SK-N-SH (cell line): Measurements from ENCODE around the gene MEIOC. TPM values are rescaled to one million over a fixed set of nuclear protein-coding genes. Genes with fewer than 3 reads are reported as not detected.
A peak's percentile ranks its signal among the peaks of the same experiment; 100 is the strongest.

Experiments used
- CTCF ChIA-PET: fragments of 300-600, 350-600 bp; formaldehyde crosslinking; extraction: SDS; loops from one replicate; lab custom pipeline; 2021; lab: Yijun Ruan, JAX
- POLR2A ChIA-PET: fragments of 350-600 bp; sonication (Branson Sonifier 250); formaldehyde crosslinking; extraction: SDS; loops from one replicate; lab custom pipeline; 2020; ENCODE audit warnings: antibody characterized with exemption, inconsistent platforms; lab: Yijun Ruan, JAX
- DNase-seq: peaks from one replicate; pipeline ENCODE4 v3.0.0; 2012
- H2AFZ ChIP-seq: fragments of 200-600 bp; sonication (generic); 2 replicates; pipeline ENCODE4 v1.8.1; 2016; ENCODE audit warnings: antibody characterized with exemption, mild to moderate bottlenecking, low read depth
- H3F3A ChIP-seq: fragments of 200-600 bp; sonication (generic); replicated peaks from 2 replicates; pipeline ENCODE3; 2016; ENCODE audit warnings: antibody characterized with exemption, mild to moderate bottlenecking; ENCODE audit not compliant: insufficient read depth
- H3K27ac ChIP-seq, 2 experiments: fragments of 200-500 bp in 1 of 2; fragments of 200-600 bp in 1 of 2; sonication (Bioruptor generic) in 1 of 2; sonication (generic), shearing (Covaris generic) in 1 of 2; 2 replicates each; pipeline versions ENCODE4 v1.5.1 to v1.6.1; 2014 to 2016; ENCODE audit warnings: low read depth in 2 of 2, inconsistent platforms in 1 of 2, low read length in 1 of 2, mild to moderate bottlenecking in 1 of 2, mixed read lengths in 1 of 2
- H3K27me3 ChIP-seq: fragments of 200-600 bp; sonication (generic), shearing (Covaris generic); 2 replicates; pipeline ENCODE4 v1.6.1; 2016; ENCODE audit warnings: mixed run types; ENCODE audit not compliant: insufficient read depth
- H3K36me3 ChIP-seq, 2 experiments: fragments of 200-500 bp in 1 of 2; fragments of 200-600 bp in 1 of 2; sonication (Bioruptor generic) in 1 of 2; sonication (generic) in 1 of 2; replicated peaks in 1 of 2; 2 replicates each; pipeline versions ENCODE3 to v1.5.1; 2014 to 2016; ENCODE audit warnings: low read length in 1 of 2, mild to moderate bottlenecking in 1 of 2; ENCODE audit not compliant: insufficient read depth in 2 of 2, control insufficient read depth in 1 of 2
- H3K4me1 ChIP-seq, 2 experiments: fragments of 200-500 bp in 1 of 2; fragments of 200-600 bp in 1 of 2; sonication (Bioruptor generic) in 1 of 2; sonication (generic), shearing (Covaris generic) in 1 of 2; 2 replicates each; pipeline versions ENCODE4 v1.5.1 to v1.6.1; 2014 to 2016; ENCODE audit warnings: low read depth in 1 of 2, low read length in 1 of 2, mixed run types in 1 of 2; ENCODE audit not compliant: insufficient read depth in 2 of 2, control insufficient read depth in 1 of 2
- H3K4me2 ChIP-seq: fragments of 200-600 bp; sonication (generic), shearing (Covaris generic); 2 replicates; pipeline ENCODE4 v1.6.1; 2017; ENCODE audit warnings: mixed run types
- H3K4me3 ChIP-seq, 2 experiments: fragments of 200-500 bp in 1 of 2; fragments of 200-600 bp in 1 of 2; sonication (Bioruptor generic) in 1 of 2; sonication (generic), shearing (Covaris generic) in 1 of 2; 2 replicates each; pipeline versions ENCODE4 v1.5.1 to v1.8.1; 2014 to 2016; ENCODE audit warnings: low read depth in 2 of 2, inconsistent platforms in 1 of 2, low read length in 1 of 2, mild to moderate bottlenecking in 1 of 2, mixed read lengths in 1 of 2, moderate library complexity in 1 of 2
- H3K79me2 ChIP-seq: fragments of 200-600 bp; sonication (generic); 2 replicates; pipeline ENCODE4 v1.8.1; 2017; ENCODE audit warnings: mild to moderate bottlenecking; ENCODE audit not compliant: insufficient read depth
- H3K9ac ChIP-seq: fragments of 200-600 bp; sonication (generic); 2 replicates; pipeline ENCODE4 v1.6.1; 2017; ENCODE audit warnings: mixed run types
- H3K9me2 ChIP-seq: fragments of 200-600 bp; sonication (generic); 2 replicates; pipeline ENCODE4 v1.6.1; 2017; ENCODE audit warnings: mixed run types
- H3K9me3 ChIP-seq: fragments of 200-600 bp; sonication (generic); 2 replicates; pipeline ENCODE4 v1.6.1; 2017; ENCODE audit warnings: mixed run types, mild to moderate bottlenecking, moderate library complexity
- H4K20me1 ChIP-seq: fragments of 200-600 bp; sonication (generic); 2 replicates; pipeline ENCODE4 v1.6.1; 2017; ENCODE audit warnings: mild to moderate bottlenecking, mixed run types; ENCODE audit not compliant: insufficient read depth
- CHD2 ChIP-seq: fragments of 150-350 bp; IDR thresholded peaks from 2 replicates; pipeline ENCODE4 v1.6.1; 2018; ENCODE audit warnings: low read length; ENCODE audit not compliant: partially characterized antibody
- ELF1 ChIP-seq: IDR thresholded peaks from 2 replicates; pipeline ENCODE4 v1.4.0; 2012
- EP300 ChIP-seq, 2 experiments: IDR thresholded peaks; 2 replicates each; pipeline versions ENCODE4 v1.4.0 to v1.6.1; 2012; ENCODE audit warnings: borderline replicate concordance in 1 of 2, low read depth in 1 of 2, low read length in 1 of 2
- EZH2phosphoT487 ChIP-seq: fragments of 200-600 bp; sonication (generic); IDR thresholded peaks from 2 replicates; pipeline ENCODE4 v1.6.1; 2017; ENCODE audit warnings: low read depth, mixed run types, mild to moderate bottlenecking, antibody characterized with exemption, moderate library complexity, borderline replicate concordance
- FOSL2 ChIP-seq: IDR thresholded peaks from 2 replicates; pipeline ENCODE4 v1.4.0; 2012; ENCODE audit warnings: low read depth, mild to moderate bottlenecking, moderate library complexity, borderline replicate concordance
- FOXJ3 ChIP-seq: sonication (generic); formaldehyde crosslinking; IDR thresholded peaks from 2 replicates; pipeline ENCODE4 v1.5.1; 2020; ENCODE audit warnings: mild to moderate bottlenecking, missing genetic modification reagents
- GATA2 ChIP-seq: sonication (generic); formaldehyde crosslinking; IDR thresholded peaks from 2 replicates; pipeline ENCODE4 v1.5.0; 2020; ENCODE audit warnings: mild to moderate bottlenecking, missing genetic modification reagents
- JUND ChIP-seq: IDR thresholded peaks from 2 replicates; pipeline ENCODE4 v1.4.0; 2012
- MXI1 ChIP-seq: IDR thresholded peaks from 2 replicates; pipeline ENCODE4 v1.6.1; 2012; ENCODE audit warnings: mild to moderate bottlenecking, low read depth, low read length, improper control_type of control experiment
- NFIC ChIP-seq: IDR thresholded peaks from 2 replicates; pipeline ENCODE4 v1.4.0; 2012; ENCODE audit warnings: borderline replicate concordance
- NRF1 ChIP-seq: IDR thresholded peaks from 2 replicates; pipeline ENCODE4 v1.6.1; 2012; ENCODE audit warnings: low read depth, mild to moderate bottlenecking, low read length
- POLR2AphosphoS5 ChIP-seq: IDR thresholded peaks from 2 replicates; pipeline ENCODE4 v1.6.1; 2012; ENCODE audit warnings: low read depth, low read length
- RAD21 ChIP-seq: IDR thresholded peaks from 2 replicates; pipeline ENCODE4 v1.6.1; 2012; ENCODE audit warnings: mild to moderate bottlenecking, low read length
- RCOR1 ChIP-seq: fragments of 150-350 bp; IDR thresholded peaks from 2 replicates; pipeline ENCODE4 v1.6.1; 2017; ENCODE audit warnings: antibody characterized with exemption, low read length
- RFX5 ChIP-seq: IDR thresholded peaks from 2 replicates; pipeline ENCODE4 v1.6.1; 2012; ENCODE audit warnings: mild to moderate bottlenecking, improper control_type of control experiment, low read length
- SIN3A ChIP-seq: IDR thresholded peaks from 2 replicates; pipeline ENCODE4 v1.6.1; 2012; ENCODE audit warnings: low read depth, mild to moderate bottlenecking, low read length, moderate library complexity, borderline replicate concordance
- TAF1 ChIP-seq: IDR thresholded peaks from 2 replicates; pipeline ENCODE4 v1.6.1; 2012; ENCODE audit warnings: low read depth, mild to moderate bottlenecking, low read length, moderate library complexity, borderline replicate concordance
- TEAD4 ChIP-seq: IDR thresholded peaks from 2 replicates; pipeline ENCODE4 v1.4.0; 2012; ENCODE audit warnings: mild to moderate bottlenecking, borderline replicate concordance; ENCODE audit not compliant: insufficient read depth
- YY1 ChIP-seq: IDR thresholded peaks from 2 replicates; pipeline ENCODE4 v1.4.0; 2012; ENCODE audit warnings: low read depth, mild to moderate bottlenecking
- WGBS: methylation state at CpG from one replicate; pipeline ENCODE4 v1.1.6; 2017; ENCODE audit warnings: low lambda C conversion rate; 5-methylcytosine and 5-hydroxymethylcytosine counted together
- polyA plus RNA-seq, 3 experiments: library from polyadenylated mRNA; depleted of rRNA; stranded (reverse); fragments of >200 nt; gene quantifications; 2 replicates each; pipeline ENCODE4 v1.2.3, GENCODE V29; 2012
- TF ChIP-seq, protein P1 (sequence below): IDR thresholded peaks from 2 replicates; pipeline ENCODE4 v1.4.0; 2012; ENCODE audit warnings: low read depth, borderline replicate concordance
- TF ChIP-seq, protein P2 (sequence below): fragments of 150-350 bp; IDR thresholded peaks from 2 replicates; pipeline ENCODE4 v1.6.1; 2017; ENCODE audit warnings: antibody characterized with exemption, low read length, low read depth, borderline replicate concordance
- TF ChIP-seq, protein P3 (sequence below): IDR thresholded peaks from 2 replicates; pipeline ENCODE4 v1.4.0; 2012; ENCODE audit warnings: low read depth
- TF ChIP-seq, protein P4 (sequence below): IDR thresholded peaks from 2 replicates; pipeline ENCODE4 v1.6.1; 2012; ENCODE audit warnings: mild to moderate bottlenecking, low read depth, low read length, moderate library complexity
- TF ChIP-seq, protein P5 (sequence below): fragments of 150-350 bp; IDR thresholded peaks from 2 replicates; pipeline ENCODE4 v1.6.1; 2016; ENCODE audit warnings: mild to moderate bottlenecking, low read depth, low read length

The MEIOC gene
- 1.2 and 1.3 TPM in 2 replicates for polyA plus RNA-seq (2012; rRNA removed)
- 1.8 and 2.2 TPM in 2 replicates for polyA plus RNA-seq (2012; cell fraction: cytosol; rRNA removed)
- polyA plus RNA-seq (2012; cell fraction: nucleus; rRNA removed) = 1.3 and 1.6 TPM in 2 replicates

DNA sequence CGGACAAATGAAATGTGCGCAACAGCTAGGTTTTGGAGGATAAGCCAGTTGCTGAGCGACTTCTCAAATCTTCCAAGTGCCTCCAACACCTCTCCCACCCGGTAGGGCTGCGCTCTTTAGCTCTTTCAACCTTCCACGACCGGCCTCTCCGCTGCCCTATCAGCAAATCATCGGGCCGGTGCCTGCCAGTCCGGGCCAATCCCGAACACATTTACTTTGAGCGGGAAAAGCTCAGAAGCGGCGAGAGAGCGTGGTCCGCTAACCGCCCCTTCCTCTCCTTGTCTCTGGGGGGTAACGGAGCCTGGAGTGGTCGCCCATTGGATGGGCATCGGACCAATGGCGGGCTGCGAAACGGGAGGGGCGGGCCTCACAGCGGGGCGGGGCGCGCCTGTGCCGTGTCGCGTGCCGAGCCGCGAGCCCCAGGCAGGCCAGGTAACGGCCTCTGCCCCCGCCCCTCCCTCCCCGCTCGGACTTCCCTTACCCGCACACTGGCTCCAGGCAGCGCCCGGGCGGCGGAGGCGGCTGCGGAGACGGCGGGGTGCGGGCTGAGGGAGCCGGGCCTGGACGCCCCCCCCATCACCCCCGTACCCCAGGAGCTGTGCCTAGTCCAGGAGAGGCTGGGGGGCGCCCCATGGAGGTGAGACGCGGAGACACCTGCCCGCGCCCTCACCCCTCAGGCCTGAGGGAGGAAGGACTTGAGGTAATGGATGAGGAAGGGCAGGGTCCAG is at the start of gene MEIOC:
MEIOC (plus strand) TSS at position 486 of the 728 bp plus-strand sequence; CDS start at position 632, 146 bp downstream.
- H3K27me3 ChIP-seq = no peaks in the 10 kb centered on the region
- ChIA-PET POLR2A (no interaction called here), CTCF (interaction anchor here (0.7 to 1.9 kb wide), 12 partner anchors 9 to 213 kb away, joined by 3 to 11 read pairs (median 4); no protein-coding TSS in a partner anchor)
- peaks cover 4% of the 10 kb centered on the region for H3F3A ChIP-seq
- H3K4me1 ChIP-seq = peaks cover 0 to 6% of the 10 kb centered on the region in 2 experiments; a peak in 1 of 4 replicates
- H3K9me3 ChIP-seq = no peaks in the 10 kb centered on the region
- H3K27ac ChIP-seq = no peak within 1 kb of the TSS
- H3K79me2 ChIP-seq = no peaks in the 10 kb centered on the region
- H3K36me3 ChIP-seq = no peaks in the 10 kb centered on the region
- H3K4me3 ChIP-seq = peak within 1 kb of the TSS; percentile 36 to 48; a peak in 3 of 4 replicates
- peak within 1 kb of the TSS; percentile 81 for H3K4me2 ChIP-seq
- peak; percentile 97 for DNase-seq
- no peak within 1 kb of the TSS for H3K9ac ChIP-seq
- peak within 1 kb of the TSS; percentile 92; the same call in 1 of the 2 replicates for H2AFZ ChIP-seq
- H4K20me1 ChIP-seq = no peaks in the 10 kb centered on the region
- WGBS = 5% methylated on average over 21 of the region's 57 CpGs
- H3K9me2 ChIP-seq = no peaks in the 10 kb centered on the region
- no peak for TF ChIP-seq NFIC
- TF ChIP-seq, protein P1, sequence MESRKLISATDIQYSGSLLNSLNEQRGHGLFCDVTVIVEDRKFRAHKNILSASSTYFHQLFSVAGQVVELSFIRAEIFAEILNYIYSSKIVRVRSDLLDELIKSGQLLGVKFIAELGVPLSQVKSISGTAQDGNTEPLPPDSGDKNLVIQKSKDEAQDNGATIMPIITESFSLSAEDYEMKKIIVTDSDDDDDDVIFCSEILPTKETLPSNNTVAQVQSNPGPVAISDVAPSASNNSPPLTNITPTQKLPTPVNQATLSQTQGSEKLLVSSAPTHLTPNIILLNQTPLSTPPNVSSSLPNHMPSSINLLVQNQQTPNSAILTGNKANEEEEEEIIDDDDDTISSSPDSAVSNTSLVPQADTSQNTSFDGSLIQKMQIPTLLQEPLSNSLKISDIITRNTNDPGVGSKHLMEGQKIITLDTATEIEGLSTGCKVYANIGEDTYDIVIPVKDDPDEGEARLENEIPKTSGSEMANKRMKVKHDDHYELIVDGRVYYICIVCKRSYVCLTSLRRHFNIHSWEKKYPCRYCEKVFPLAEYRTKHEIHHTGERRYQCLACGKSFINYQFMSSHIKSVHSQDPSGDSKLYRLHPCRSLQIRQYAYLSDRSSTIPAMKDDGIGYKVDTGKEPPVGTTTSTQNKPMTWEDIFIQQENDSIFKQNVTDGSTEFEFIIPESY = no peak
- no peak for TF ChIP-seq FOSL2
- no peak for TF ChIP-seq EZH2phosphoT487
- no peak for TF ChIP-seq ELF1
- TF ChIP-seq, protein P2, sequence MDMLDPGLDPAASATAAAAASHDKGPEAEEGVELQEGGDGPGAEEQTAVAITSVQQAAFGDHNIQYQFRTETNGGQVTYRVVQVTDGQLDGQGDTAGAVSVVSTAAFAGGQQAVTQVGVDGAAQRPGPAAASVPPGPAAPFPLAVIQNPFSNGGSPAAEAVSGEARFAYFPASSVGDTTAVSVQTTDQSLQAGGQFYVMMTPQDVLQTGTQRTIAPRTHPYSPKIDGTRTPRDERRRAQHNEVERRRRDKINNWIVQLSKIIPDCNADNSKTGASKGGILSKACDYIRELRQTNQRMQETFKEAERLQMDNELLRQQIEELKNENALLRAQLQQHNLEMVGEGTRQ = no peak
- no peak for TF ChIP-seq NRF1
- TF ChIP-seq RAD21 = no peak
- no peak for TF ChIP-seq JUND
- no peak for TF ChIP-seq TEAD4
- TF ChIP-seq FOXJ3 = no peak
- TF ChIP-seq GATA2 = peak; percentile 22; the same call in 1 of the 2 replicates
- no peak for TF ChIP-seq POLR2AphosphoS5
- no peak for TF ChIP-seq TAF1
- no peak for TF ChIP-seq YY1
- no peak for TF ChIP-seq RCOR1
- TF ChIP-seq, protein P3, sequence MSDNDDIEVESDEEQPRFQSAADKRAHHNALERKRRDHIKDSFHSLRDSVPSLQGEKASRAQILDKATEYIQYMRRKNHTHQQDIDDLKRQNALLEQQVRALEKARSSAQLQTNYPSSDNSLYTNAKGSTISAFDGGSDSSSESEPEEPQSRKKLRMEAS = peak; percentile 100
- TF ChIP-seq RFX5 = peak; percentile 76
- TF ChIP-seq, protein P4, sequence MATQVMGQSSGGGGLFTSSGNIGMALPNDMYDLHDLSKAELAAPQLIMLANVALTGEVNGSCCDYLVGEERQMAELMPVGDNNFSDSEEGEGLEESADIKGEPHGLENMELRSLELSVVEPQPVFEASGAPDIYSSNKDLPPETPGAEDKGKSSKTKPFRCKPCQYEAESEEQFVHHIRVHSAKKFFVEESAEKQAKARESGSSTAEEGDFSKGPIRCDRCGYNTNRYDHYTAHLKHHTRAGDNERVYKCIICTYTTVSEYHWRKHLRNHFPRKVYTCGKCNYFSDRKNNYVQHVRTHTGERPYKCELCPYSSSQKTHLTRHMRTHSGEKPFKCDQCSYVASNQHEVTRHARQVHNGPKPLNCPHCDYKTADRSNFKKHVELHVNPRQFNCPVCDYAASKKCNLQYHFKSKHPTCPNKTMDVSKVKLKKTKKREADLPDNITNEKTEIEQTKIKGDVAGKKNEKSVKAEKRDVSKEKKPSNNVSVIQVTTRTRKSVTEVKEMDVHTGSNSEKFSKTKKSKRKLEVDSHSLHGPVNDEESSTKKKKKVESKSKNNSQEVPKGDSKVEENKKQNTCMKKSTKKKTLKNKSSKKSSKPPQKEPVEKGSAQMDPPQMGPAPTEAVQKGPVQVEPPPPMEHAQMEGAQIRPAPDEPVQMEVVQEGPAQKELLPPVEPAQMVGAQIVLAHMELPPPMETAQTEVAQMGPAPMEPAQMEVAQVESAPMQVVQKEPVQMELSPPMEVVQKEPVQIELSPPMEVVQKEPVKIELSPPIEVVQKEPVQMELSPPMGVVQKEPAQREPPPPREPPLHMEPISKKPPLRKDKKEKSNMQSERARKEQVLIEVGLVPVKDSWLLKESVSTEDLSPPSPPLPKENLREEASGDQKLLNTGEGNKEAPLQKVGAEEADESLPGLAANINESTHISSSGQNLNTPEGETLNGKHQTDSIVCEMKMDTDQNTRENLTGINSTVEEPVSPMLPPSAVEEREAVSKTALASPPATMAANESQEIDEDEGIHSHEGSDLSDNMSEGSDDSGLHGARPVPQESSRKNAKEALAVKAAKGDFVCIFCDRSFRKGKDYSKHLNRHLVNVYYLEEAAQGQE = no peak
- no peak for TF ChIP-seq MXI1
- peak; percentile 14 for TF ChIP-seq CHD2
- TF ChIP-seq SIN3A = no peak
- TF ChIP-seq EP300 (IDR thresholded peaks at IDR 0.05; ENCODE audit: borderline replicate concordance in 1 of 2, low read depth in 1 of 2, low read length in 1 of 2) = no peak
- TF ChIP-seq, protein P5, sequence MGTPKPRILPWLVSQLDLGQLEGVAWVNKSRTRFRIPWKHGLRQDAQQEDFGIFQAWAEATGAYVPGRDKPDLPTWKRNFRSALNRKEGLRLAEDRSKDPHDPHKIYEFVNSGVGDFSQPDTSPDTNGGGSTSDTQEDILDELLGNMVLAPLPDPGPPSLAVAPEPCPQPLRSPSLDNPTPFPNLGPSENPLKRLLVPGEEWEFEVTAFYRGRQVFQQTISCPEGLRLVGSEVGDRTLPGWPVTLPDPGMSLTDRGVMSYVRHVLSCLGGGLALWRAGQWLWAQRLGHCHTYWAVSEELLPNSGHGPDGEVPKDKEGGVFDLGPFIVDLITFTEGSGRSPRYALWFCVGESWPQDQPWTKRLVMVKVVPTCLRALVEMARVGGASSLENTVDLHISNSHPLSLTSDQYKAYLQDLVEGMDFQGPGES = no peak
